Measurements from ENCODE around the gene CEP135.

GRCh38 chr4:55903577-55903976 is 45.2 kb upstream of the CEP135 start:
- TF ChIP-seq CTCF (conservative IDR thresholded peaks at IDR 0.05; ENCODE audit: low read depth, low read length) (no peak), EZH2 (IDR thresholded peaks at IDR 0.05; ENCODE audit: borderline replicate concordance, low read depth, low read length, poor library complexity, severe bottlenecking) (no peak)
